Coronary artery (tissue), 2 donors: ENCODE results near the gene AGGF1.
"Not testable (repeated sequence)": the region's sequence is repeated elsewhere in the genome, so short reads cannot be mapped to it uniquely, and the experiment has no call there.

Experiments used
- DNase-seq: peaks from one replicate; pipeline ENCODE4 v3.0.0-alpha.2; 2017; ENCODE audit warnings: low spot score
- H3K27ac ChIP-seq, 2 donors: fragments of 200-600 bp; sonication (generic); one replicate each; pipeline ENCODE4 v1.5.1; 2016 to 2019
- H3K4me3 ChIP-seq: fragments of 200-600 bp; sonication (generic); 2 replicates; pipeline ENCODE4 v1.5.1; 2016; ENCODE audit warnings: mild to moderate bottlenecking, moderate library complexity
- CTCF ChIP-seq: fragments of 200-600 bp; sonication (generic); IDR thresholded peaks from one replicate; pipeline ENCODE4 v1.5.1; 2019; ENCODE audit warnings: antibody characterized with exemption

AGGF1 gene

GRCh38 chr5:77102549-77102948, 72.3 kb downstream of the AGGF1 start:
- no peak for DNase-seq
- no peak for TF ChIP-seq CTCF
- H3K4me3 ChIP-seq, result no peak overlapping the region
- H3K27ac ChIP-seq, result no peak overlapping the region

- DNase-seq, result no peak
- no peak for TF ChIP-seq CTCF
- H3K4me3 ChIP-seq, result no peak overlapping the region
Observed at GRCh38 chr5:77103457-77103856, 73.3 kb downstream of the AGGF1 start.

GRCh38 chr5:77104813-77105212, 74.6 kb downstream of the AGGF1 start:
- no peak for TF ChIP-seq CTCF
- Histone ChIP-seq H3K27ac (no peak overlapping the region), H3K4me3 (no peak overlapping the region)
- no peak for DNase-seq

More at GRCh38 chr5:77103457-77103856, 73.3 kb downstream of the AGGF1 start:
- no peak overlapping the region for H3K27ac ChIP-seq

- H3K27ac ChIP-seq, DNase-seq, H3K4me3 ChIP-seq: not testable (repeated sequence)
Observed at GRCh38 chr5:77107035-77107434, 76.8 kb downstream of the AGGF1 start.
